IMR-90 (cell line): ENCODE data around the gene RAB27A. TPM values are rescaled to one million over a fixed set of nuclear protein-coding genes. Genes with fewer than 3 reads are reported as not detected.

Experiments used
- ATAC-seq: fragments of 200-7000 bp; cut with Tn5 transposase; 2 replicates; pipeline ENCODE4 v1.9.1; 2020; ENCODE audit warnings: low read depth, mild to moderate bottlenecking, moderate library complexity
- BruUV-seq: library from RNA; stranded (reverse); fragments of 400-500 nt; replicated peaks from 2 replicates; lab custom pipeline; 2021; lab: Mats Ljungman, UMichigan
- CTCF ChIA-PET: fragments of 300-600 bp; formaldehyde crosslinking; extraction: SDS; loops from one replicate; lab custom pipeline; 2021; ENCODE audit warnings: antibody characterized with exemption; lab: Yijun Ruan, JAX
- POLR2A ChIA-PET: fragments of 300-600 bp; sonication (Branson Sonifier 250); formaldehyde crosslinking; loops from one replicate; lab custom pipeline; 2022; ENCODE audit warnings: antibody characterized with exemption; ENCODE audit not compliant: unreplicated experiment; lab: Charles Lee
- DNase-seq: peaks from one replicate; pipeline ENCODE4 v3.0.0; 2013
- H2AFZ ChIP-seq: replicated peaks from 2 replicates; pipeline ENCODE3; 2013; ENCODE audit warnings: low read length, mild to moderate bottlenecking; ENCODE audit not compliant: poor library complexity
- H2AK5ac ChIP-seq: 2 replicates; pipeline ENCODE4 v1.6.1; 2013; ENCODE audit warnings: low read depth, low read length, inconsistent platforms
- H2AK9ac ChIP-seq: replicated peaks from 2 replicates; pipeline ENCODE3; 2013; ENCODE audit warnings: mild to moderate bottlenecking, low read depth, low read length, moderate library complexity; ENCODE audit not compliant: poor library complexity
- H2BK120ac ChIP-seq: 2 replicates; pipeline ENCODE4 v1.6.1; 2013; ENCODE audit warnings: low read depth, low read length, inconsistent platforms
- H2BK15ac ChIP-seq: 3 replicates; pipeline ENCODE4 v1.6.1; 2013; ENCODE audit warnings: low read depth, low read length, inconsistent platforms
- H2BK20ac ChIP-seq: 2 replicates; pipeline ENCODE4 v1.6.1; 2013; ENCODE audit warnings: low read depth, mild to moderate bottlenecking, inconsistent platforms, low read length, moderate library complexity
- H2BK5ac ChIP-seq: 2 replicates; pipeline ENCODE4 v1.6.1; 2013; ENCODE audit warnings: mild to moderate bottlenecking, low read depth, low read length, inconsistent platforms; ENCODE audit not compliant: poor library complexity, severe bottlenecking
- H3K14ac ChIP-seq: replicated peaks from 2 replicates; pipeline ENCODE4 v1.6.1; 2013; ENCODE audit warnings: low read depth, low read length, inconsistent platforms
- H3K18ac ChIP-seq: 2 replicates; pipeline ENCODE4 v1.6.1; 2013; ENCODE audit warnings: low read depth, low read length, control low read depth
- H3K23ac ChIP-seq: 2 replicates; pipeline ENCODE4 v1.6.1; 2013; ENCODE audit warnings: low read depth, low read length, inconsistent platforms
- H3K27ac ChIP-seq: 2 replicates; pipeline ENCODE4 v1.5.1; 2013; ENCODE audit warnings: mild to moderate bottlenecking, control low read depth, low read length; ENCODE audit not compliant: insufficient read depth
- H3K27me3 ChIP-seq: 2 replicates; pipeline ENCODE4 v1.6.1; 2013; ENCODE audit warnings: low read length; ENCODE audit not compliant: control insufficient read depth, insufficient read depth
- H3K36me3 ChIP-seq: 2 replicates; pipeline ENCODE4 v1.6.1; 2013; ENCODE audit warnings: low read length, mixed read lengths; ENCODE audit not compliant: control insufficient read depth, insufficient read depth
- H3K4ac ChIP-seq: 2 replicates; pipeline ENCODE4 v1.6.1; 2013; ENCODE audit warnings: low read depth, low read length, inconsistent platforms
- H3K4me1 ChIP-seq: 2 replicates; pipeline ENCODE4 v1.6.1; 2013; ENCODE audit warnings: low read length, mixed read lengths; ENCODE audit not compliant: control insufficient read depth, insufficient read depth
- H3K4me2 ChIP-seq: 2 replicates; pipeline ENCODE4 v1.6.1; 2013; ENCODE audit warnings: low read depth, mild to moderate bottlenecking, control low read depth, low read length, moderate library complexity
- H3K4me3 ChIP-seq: 2 replicates; pipeline ENCODE4 v1.5.1; 2013; ENCODE audit warnings: low read depth, mild to moderate bottlenecking, control low read depth, low read length, moderate library complexity; ENCODE audit not compliant: insufficient read depth
- H3K56ac ChIP-seq: 2 replicates; pipeline ENCODE4 v1.6.1; 2013; ENCODE audit warnings: low read length, inconsistent platforms; ENCODE audit not compliant: insufficient read depth; ENCODE audit errors: extremely low read depth
- H3K79me1 ChIP-seq, 2 experiments: 2 replicates each; pipeline ENCODE4 v1.6.1; 2013; ENCODE audit warnings: low read length in 2 of 2, inconsistent platforms in 1 of 2, low read depth in 1 of 2
- H3K9ac ChIP-seq: 2 replicates; pipeline ENCODE4 v1.6.1; 2013; ENCODE audit warnings: low read depth, low read length, control low read depth
- H3K9me1 ChIP-seq: 2 replicates; pipeline ENCODE4 v1.6.1; 2013; ENCODE audit warnings: low read length, inconsistent platforms; ENCODE audit not compliant: insufficient read depth
- H3K9me3 ChIP-seq: 2 replicates; pipeline ENCODE4 v1.6.1; 2013; ENCODE audit warnings: low read length; ENCODE audit not compliant: control insufficient read depth, insufficient read depth
- H4K20me1 ChIP-seq: 2 replicates; pipeline ENCODE4 v1.6.1; 2013; ENCODE audit warnings: low read length, inconsistent platforms; ENCODE audit not compliant: insufficient read depth
- H4K5ac ChIP-seq: 2 replicates; pipeline ENCODE4 v1.6.1; 2013; ENCODE audit warnings: mild to moderate bottlenecking, low read depth, low read length, control low read depth
- H4K8ac ChIP-seq, 2 experiments: 2 replicates each; pipeline ENCODE4 v1.6.1; 2013; ENCODE audit warnings: low read depth in 2 of 2, low read length in 2 of 2, control low read depth in 1 of 2, inconsistent platforms in 1 of 2
- H4K91ac ChIP-seq: 2 replicates; pipeline ENCODE4 v1.6.1; 2013; ENCODE audit warnings: low read depth, low read length, inconsistent platforms; ENCODE audit not compliant: insufficient read depth
- BHLHE40 ChIP-seq: fragments of 150-350 bp; IDR thresholded peaks from 2 replicates; pipeline ENCODE4 v1.6.1; 2016; ENCODE audit warnings: mild to moderate bottlenecking, low read depth, low read length
- CEBPB ChIP-seq: IDR thresholded peaks from 2 replicates; pipeline ENCODE4 v1.6.1; 2012; ENCODE audit warnings: low read depth, low read length, improper control_type of control experiment
- CHD1 ChIP-seq: IDR thresholded peaks from 2 replicates; pipeline ENCODE4 v1.6.1; 2012; ENCODE audit warnings: low read depth, low read length, improper control_type of control experiment
- CTCF ChIP-seq: conservative IDR thresholded peaks from 2 replicates; pipeline ENCODE4 v1.5.1; 2012; ENCODE audit warnings: mild to moderate bottlenecking, low read depth, low read length, improper control_type of control experiment
- FOS ChIP-seq: fragments of 150-350 bp; IDR thresholded peaks from 2 replicates; pipeline ENCODE4 v1.6.1; 2016; ENCODE audit warnings: low read depth, low read length
- MAFK ChIP-seq: IDR thresholded peaks from 2 replicates; pipeline ENCODE4 v1.6.1; 2012; ENCODE audit warnings: low read depth, low read length, improper control_type of control experiment
- MXI1 ChIP-seq: IDR thresholded peaks from 2 replicates; pipeline ENCODE4 v1.6.1; 2012; ENCODE audit warnings: low read depth, mild to moderate bottlenecking, low read length, moderate library complexity, borderline replicate concordance
- NFE2L2 ChIP-seq: fragments of 150-350 bp; IDR thresholded peaks from 2 replicates; pipeline ENCODE4 v1.6.1; 2016; ENCODE audit warnings: low read depth, mild to moderate bottlenecking, low read length
- POLR2A ChIP-seq: IDR thresholded peaks from 2 replicates; pipeline ENCODE4 v1.6.1; 2012; ENCODE audit warnings: mild to moderate bottlenecking, low read depth, low read length
- RCOR1 ChIP-seq: IDR thresholded peaks from 2 replicates; pipeline ENCODE4 v1.6.1; 2012; ENCODE audit warnings: mild to moderate bottlenecking, low read length, improper control_type of control experiment; ENCODE audit not compliant: insufficient replicate concordance
- SMC3 ChIP-seq: fragments of 150-350 bp; IDR thresholded peaks from 2 replicates; pipeline ENCODE4 v1.6.1; 2016; ENCODE audit warnings: low read depth, mild to moderate bottlenecking, antibody characterized with exemption, low read length, moderate library complexity
- WGBS, 2 experiments: methylation state at CpG; one replicate each; pipeline versions ENCODE4 v1.1.5 to v1.1.7; 2013; ENCODE audit warnings: missing lambda C conversion rate in 2 of 2; ENCODE audit not compliant: insufficient read length in 1 of 2; ENCODE audit errors: extremely low coverage in 2 of 2; 5-methylcytosine and 5-hydroxymethylcytosine counted together
- dilution Hi-C: fragments of 300-500 bp; cut with HindIII; formaldehyde crosslinking; loops from one replicate; pipeline ENCODE4 v1.14.3; 2018; ENCODE audit warnings: low sequenced_read_pairs; ENCODE audit not compliant: unreplicated experiment
- in situ Hi-C: fragments of 300-500 bp; cut with MboI; formaldehyde crosslinking; loops from 3 replicates; pipeline ENCODE4 v1.14.3; 2019; ENCODE audit warnings: low sequenced_read_pairs, inconsistent platforms, mixed read lengths
- intact Hi-C: fragments of 100-400 bp; cut with micrococcal nuclease; formaldehyde crosslinking; loops from 2 replicates; pipeline ENCODE4 v1.10.0; 2022
- polyA plus RNA-seq, 3 experiments: library from polyadenylated mRNA; depleted of rRNA; stranded (reverse); fragments of >200 nt; gene quantifications; 2 replicates each; pipeline ENCODE4 v1.2.3, GENCODE V29; 2012; ENCODE audit warnings: low replicate concordance in 1 of 3
- total RNA-seq: library from RNA; depleted of rRNA; stranded (reverse); fragments of >200 nt; gene quantifications from 2 replicates; pipeline ENCODE4 v1.2.3, GENCODE V29; 2012
- TF ChIP-seq, protein P1 (sequence below): fragments of 150-350 bp; IDR thresholded peaks from 2 replicates; pipeline ENCODE4 v1.6.1; 2017; ENCODE audit warnings: mild to moderate bottlenecking, antibody characterized with exemption, low read length, low read depth
- TF ChIP-seq, protein P2 (sequence below): fragments of 150-350 bp; IDR thresholded peaks from 2 replicates; pipeline ENCODE4 v1.6.1; 2016; ENCODE audit warnings: low read depth, mild to moderate bottlenecking, low read length, moderate library complexity, borderline replicate concordance

Gene RAB27A
- total and polyA plus RNA-seq, 2 of the 4 experiments (the other 2 are of a cell fraction): 4.8 to 13.7 TPM

GRCh38 chr15:55266547-55266946 is 23.1 kb downstream of the RAB27A start:
- ChIA-PET POLR2A (no interaction called here), CTCF (interaction anchor here (0.6 to 1.2 kb wide), 3 partner anchors 10 to 49 kb away, joined by 3 to 4 read pairs (median 3); no protein-coding TSS in a partner anchor)
- Histone ChIP-seq H3K4ac (peak overlapping the region; percentile 26; the same call in 1 of the 2 replicates), H3K4me3 (no peak overlapping the region), H3K9me3 (no peaks in the 10 kb centered on the region), H3K27me3 (no peaks in the 10 kb centered on the region), H2BK120ac (peak overlapping the region; percentile 45; the same call in 1 of the 2 replicates), H3K4me2 (peak overlapping the region; percentile 97), H2AK5ac (peak overlapping the region; percentile 48; the same call in 1 of the 2 replicates), H4K5ac (peak overlapping the region; percentile 46; the same call in 1 of the 2 replicates), H3K9ac (no peak overlapping the region), H2AFZ (no peak overlapping the region), H3K27ac (no peak overlapping the region), H4K91ac (no peak overlapping the region), H3K14ac (peak overlapping the region; percentile 83), H2AK9ac (no peak overlapping the region), H3K56ac (no peak overlapping the region), H2BK20ac (peak overlapping the region; percentile 6; the same call in 1 of the 2 replicates), H3K36me3 (no peaks in the 10 kb centered on the region), H4K20me1 (peaks cover 3% of the 10 kb centered on the region; the same call in 1 of the 2 replicates), H3K23ac (peak overlapping the region; percentile 79; the same call in 1 of the 2 replicates), H3K18ac (peak overlapping the region; percentile 56; the same call in 1 of the 2 replicates), H4K8ac (peak overlapping the region; percentile 4 to 66; a peak in 2 of 4 replicates), H3K9me1 (peaks cover 9% of the 10 kb centered on the region), H3K79me1 (peaks cover 9 to 34% of the 10 kb centered on the region in 2 experiments; a peak in 3 of 4 replicates), H2BK5ac (peak overlapping the region; percentile 40), H3K4me1 (peaks cover 13% of the 10 kb centered on the region), H2BK15ac (peak overlapping the region; percentile 81; the same call in 2 of the 3 replicates)
- no peak for ATAC-seq
- intact Hi-C loops (no loop called here), in situ Hi-C loops (no loop called here), dilution Hi-C loops (no loop called here)
- no peak for TF ChIP-seq BHLHE40
- no peak for TF ChIP-seq NFE2L2
- TF ChIP-seq CTCF: no peak
- TF ChIP-seq SMC3: no peak
- TF ChIP-seq MAFK: no peak
- TF ChIP-seq RCOR1: no peak
- no peak for TF ChIP-seq MXI1
- TF ChIP-seq FOS: no peak
- no peak for TF ChIP-seq CHD1
- TF ChIP-seq, protein P1, sequence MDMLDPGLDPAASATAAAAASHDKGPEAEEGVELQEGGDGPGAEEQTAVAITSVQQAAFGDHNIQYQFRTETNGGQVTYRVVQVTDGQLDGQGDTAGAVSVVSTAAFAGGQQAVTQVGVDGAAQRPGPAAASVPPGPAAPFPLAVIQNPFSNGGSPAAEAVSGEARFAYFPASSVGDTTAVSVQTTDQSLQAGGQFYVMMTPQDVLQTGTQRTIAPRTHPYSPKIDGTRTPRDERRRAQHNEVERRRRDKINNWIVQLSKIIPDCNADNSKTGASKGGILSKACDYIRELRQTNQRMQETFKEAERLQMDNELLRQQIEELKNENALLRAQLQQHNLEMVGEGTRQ: no peak
- no peak for TF ChIP-seq POLR2A
- TF ChIP-seq, protein P2, sequence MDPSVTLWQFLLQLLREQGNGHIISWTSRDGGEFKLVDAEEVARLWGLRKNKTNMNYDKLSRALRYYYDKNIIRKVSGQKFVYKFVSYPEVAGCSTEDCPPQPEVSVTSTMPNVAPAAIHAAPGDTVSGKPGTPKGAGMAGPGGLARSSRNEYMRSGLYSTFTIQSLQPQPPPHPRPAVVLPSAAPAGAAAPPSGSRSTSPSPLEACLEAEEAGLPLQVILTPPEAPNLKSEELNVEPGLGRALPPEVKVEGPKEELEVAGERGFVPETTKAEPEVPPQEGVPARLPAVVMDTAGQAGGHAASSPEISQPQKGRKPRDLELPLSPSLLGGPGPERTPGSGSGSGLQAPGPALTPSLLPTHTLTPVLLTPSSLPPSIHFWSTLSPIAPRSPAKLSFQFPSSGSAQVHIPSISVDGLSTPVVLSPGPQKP: no peak
- no peak for TF ChIP-seq CEBPB
- no peak for DNase-seq
- no TSS peak for BruUV-seq
- WGBS, 2 experiments: no CpG with 5 or more reads among the region's 2 CpGs
